ENCODE measurements around the gene NELFB. TPM values are rescaled to one million over a fixed set of nuclear protein-coding genes. Genes with fewer than 3 reads are reported as not detected.

The NELFB gene
- total and polyA plus RNA-seq, 2 of the 4 experiments (the other 2 are of a cell fraction) = 36.9 to 66.0 TPM

DNA sequence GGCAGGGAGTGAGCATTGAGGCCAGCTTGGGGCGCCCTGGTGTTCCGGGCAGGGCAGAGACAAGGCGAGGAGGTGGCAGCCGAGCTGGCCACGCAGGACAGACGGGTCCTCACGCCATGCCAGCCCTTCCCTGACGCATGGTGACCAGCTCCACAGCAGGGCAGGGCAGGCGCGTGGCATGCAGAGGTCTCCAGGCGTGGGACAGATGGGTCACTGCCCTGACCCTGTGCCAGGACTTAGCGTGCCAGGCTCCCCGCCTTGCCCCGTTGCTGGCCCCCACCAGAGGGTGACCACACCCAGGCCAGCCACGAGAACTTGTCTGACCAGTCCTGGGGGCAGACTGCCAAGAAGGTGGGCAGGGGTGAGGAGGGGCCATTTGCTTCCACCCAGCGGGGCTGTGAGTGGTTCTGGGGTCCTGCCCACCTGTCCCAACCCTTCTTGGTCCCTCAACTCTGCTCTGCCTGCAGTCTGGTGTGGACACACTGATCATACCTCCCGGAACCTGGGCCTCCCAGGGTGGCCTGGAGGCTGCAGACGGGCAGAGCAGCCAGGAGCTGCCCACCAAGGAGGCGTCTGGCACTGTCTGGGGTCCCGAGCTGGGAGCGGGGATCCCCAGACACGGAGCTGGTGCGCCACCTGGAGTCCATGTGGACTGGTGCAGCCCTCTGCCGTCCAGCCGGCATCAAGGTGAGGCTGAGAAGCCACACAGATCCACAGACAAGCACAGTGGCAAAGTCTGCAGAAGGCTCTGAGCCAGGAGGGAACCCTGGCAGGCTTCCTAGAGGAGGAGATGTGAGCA lies 27.9 kb upstream of the NELFB start, which contains the start of gene RNF224:
TSS of gene RNF224 (plus strand) at position 449 of the 799 bp plus-strand sequence. CDS start 834 bp downstream, outside the sequence.
- H3K9me1 ChIP-seq (ENCODE audit: insufficient read depth, low read length) = no peaks in the 10 kb centered on the region
- H3K56ac ChIP-seq (ENCODE audit: extremely low read depth, insufficient read depth, low read length) = no peak within 1 kb of the TSS
- intact Hi-C loops (cut with micrococcal nuclease) (loop anchor here (1.0 to 2.0 kb wide), 2 partner anchors 109 to 180 kb away; partner anchors contain the start of gene NPDC1), in situ Hi-C loops (cut with MboI; ENCODE audit: low sequenced_read_pairs) (loop anchor here (5.0 kb wide), 1 partner anchor 105 kb away; no protein-coding TSS in a partner anchor), dilution Hi-C loops (cut with HindIII; ENCODE audit: low sequenced_read_pairs, unreplicated experiment) (no loop called here)
- H3K23ac ChIP-seq (ENCODE audit: low read depth, low read length) = no peak within 1 kb of the TSS
- ATAC-seq (ENCODE audit: low read depth) (peak; percentile 56), DNase-seq (peak; percentile 65)
- H3K36me3 ChIP-seq (ENCODE audit: control insufficient read depth, insufficient read depth, low read length) = no peaks in the 10 kb centered on the region
- H3K4me1 ChIP-seq (ENCODE audit: control insufficient read depth, insufficient read depth, low read length) = peaks cover 12% of the 10 kb centered on the region
- H3K9me3 ChIP-seq (ENCODE audit: control insufficient read depth, insufficient read depth, low read length) = no peaks in the 10 kb centered on the region
- no peak within 1 kb of the TSS for H3K9ac ChIP-seq (ENCODE audit: low read depth, low read length)
- peak within 1 kb of the TSS; percentile 33; the same call in 1 of the 2 replicates for H2AK5ac ChIP-seq (ENCODE audit: low read depth, low read length)
- CTCF ChIA-PET = interaction anchor here (1.1 to 1.2 kb wide), 2 partner anchors 9 to 32 kb away, joined by 3 to 6 read pairs; no protein-coding TSS in a partner anchor
- no TSS peak for BruUV-seq (replicated peaks)
- H3K18ac ChIP-seq (ENCODE audit: low read depth, low read length) = no peak within 1 kb of the TSS
- H2BK20ac ChIP-seq (ENCODE audit: low read depth, low read length) = no peak within 1 kb of the TSS
- H3K79me1 ChIP-seq (ENCODE audit: low read depth in 1 of 2, low read length in 2 of 2) = no peaks in the 10 kb centered on the region
- TF ChIP-seq FOS (IDR thresholded peaks at IDR 0.05; ENCODE audit: low read depth, low read length) = no peak
- no peak for TF ChIP-seq CHD1 (IDR thresholded peaks at IDR 0.05; ENCODE audit: low read depth, low read length)
- TF ChIP-seq MAFK (IDR thresholded peaks at IDR 0.05; ENCODE audit: low read depth, low read length) = no peak
- TF ChIP-seq, protein P1, sequence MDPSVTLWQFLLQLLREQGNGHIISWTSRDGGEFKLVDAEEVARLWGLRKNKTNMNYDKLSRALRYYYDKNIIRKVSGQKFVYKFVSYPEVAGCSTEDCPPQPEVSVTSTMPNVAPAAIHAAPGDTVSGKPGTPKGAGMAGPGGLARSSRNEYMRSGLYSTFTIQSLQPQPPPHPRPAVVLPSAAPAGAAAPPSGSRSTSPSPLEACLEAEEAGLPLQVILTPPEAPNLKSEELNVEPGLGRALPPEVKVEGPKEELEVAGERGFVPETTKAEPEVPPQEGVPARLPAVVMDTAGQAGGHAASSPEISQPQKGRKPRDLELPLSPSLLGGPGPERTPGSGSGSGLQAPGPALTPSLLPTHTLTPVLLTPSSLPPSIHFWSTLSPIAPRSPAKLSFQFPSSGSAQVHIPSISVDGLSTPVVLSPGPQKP (IDR thresholded peaks at IDR 0.05; ENCODE audit: borderline replicate concordance, low read depth, low read length) = no peak
- peak; percentile 78 for TF ChIP-seq SMC3 (IDR thresholded peaks at IDR 0.05; ENCODE audit: low read depth, low read length)
- TF ChIP-seq, protein P2, sequence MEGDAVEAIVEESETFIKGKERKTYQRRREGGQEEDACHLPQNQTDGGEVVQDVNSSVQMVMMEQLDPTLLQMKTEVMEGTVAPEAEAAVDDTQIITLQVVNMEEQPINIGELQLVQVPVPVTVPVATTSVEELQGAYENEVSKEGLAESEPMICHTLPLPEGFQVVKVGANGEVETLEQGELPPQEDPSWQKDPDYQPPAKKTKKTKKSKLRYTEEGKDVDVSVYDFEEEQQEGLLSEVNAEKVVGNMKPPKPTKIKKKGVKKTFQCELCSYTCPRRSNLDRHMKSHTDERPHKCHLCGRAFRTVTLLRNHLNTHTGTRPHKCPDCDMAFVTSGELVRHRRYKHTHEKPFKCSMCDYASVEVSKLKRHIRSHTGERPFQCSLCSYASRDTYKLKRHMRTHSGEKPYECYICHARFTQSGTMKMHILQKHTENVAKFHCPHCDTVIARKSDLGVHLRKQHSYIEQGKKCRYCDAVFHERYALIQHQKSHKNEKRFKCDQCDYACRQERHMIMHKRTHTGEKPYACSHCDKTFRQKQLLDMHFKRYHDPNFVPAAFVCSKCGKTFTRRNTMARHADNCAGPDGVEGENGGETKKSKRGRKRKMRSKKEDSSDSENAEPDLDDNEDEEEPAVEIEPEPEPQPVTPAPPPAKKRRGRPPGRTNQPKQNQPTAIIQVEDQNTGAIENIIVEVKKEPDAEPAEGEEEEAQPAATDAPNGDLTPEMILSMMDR (conservative IDR thresholded peaks at IDR 0.05; ENCODE audit: low read depth, low read length) = peak; percentile 92
- TF ChIP-seq MAZ (IDR thresholded peaks at IDR 0.05; ENCODE audit: borderline replicate concordance, low read depth, low read length) = 0 out of 2 replicates have a peak, but pooled peaks have one; percentile 29
- TF ChIP-seq, protein P3, sequence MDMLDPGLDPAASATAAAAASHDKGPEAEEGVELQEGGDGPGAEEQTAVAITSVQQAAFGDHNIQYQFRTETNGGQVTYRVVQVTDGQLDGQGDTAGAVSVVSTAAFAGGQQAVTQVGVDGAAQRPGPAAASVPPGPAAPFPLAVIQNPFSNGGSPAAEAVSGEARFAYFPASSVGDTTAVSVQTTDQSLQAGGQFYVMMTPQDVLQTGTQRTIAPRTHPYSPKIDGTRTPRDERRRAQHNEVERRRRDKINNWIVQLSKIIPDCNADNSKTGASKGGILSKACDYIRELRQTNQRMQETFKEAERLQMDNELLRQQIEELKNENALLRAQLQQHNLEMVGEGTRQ (IDR thresholded peaks at IDR 0.05; ENCODE audit: low read depth, low read length) = no peak
- TF ChIP-seq CEBPB (IDR thresholded peaks at IDR 0.05; ENCODE audit: low read depth, low read length) = no peak
- peak; percentile 89 for TF ChIP-seq RAD21 (IDR thresholded peaks at IDR 0.05; ENCODE audit: low read length)
- TF ChIP-seq POLR2A (IDR thresholded peaks at IDR 0.05; ENCODE audit: low read depth, low read length) = peak; percentile 37; the same call in 1 of the 2 replicates
- H2AK9ac ChIP-seq (replicated peaks; ENCODE audit: low read depth, low read length, poor library complexity) = peak within 1 kb of the TSS; percentile 82
- no peak within 1 kb of the TSS for H4K5ac ChIP-seq (ENCODE audit: low read depth, low read length)
- no peak within 1 kb of the TSS for H2BK5ac ChIP-seq (ENCODE audit: low read depth, low read length, poor library complexity, severe bottlenecking)
- no peak within 1 kb of the TSS for H2BK120ac ChIP-seq (ENCODE audit: low read depth, low read length)
- H2AFZ ChIP-seq (replicated peaks; ENCODE audit: low read length, poor library complexity) = peak within 1 kb of the TSS; percentile 85
- H3K4me2 ChIP-seq (ENCODE audit: low read depth, low read length) = no peak within 1 kb of the TSS
- H4K20me1 ChIP-seq (ENCODE audit: insufficient read depth, low read length) = no peaks in the 10 kb centered on the region
- no peak within 1 kb of the TSS for H2BK15ac ChIP-seq (ENCODE audit: low read depth, low read length)
- H4K8ac ChIP-seq (ENCODE audit: low read depth in 2 of 2, low read length in 2 of 2) = 0 out of 4 replicates have a peak within 1 kb of the TSS, but pooled peaks of 1 of the 2 experiments have one; percentile 27
- no peak within 1 kb of the TSS for H3K4ac ChIP-seq (ENCODE audit: low read depth, low read length)
- peaks cover 1% of the 10 kb centered on the region; the same call in 1 of the 2 replicates for H3K27me3 ChIP-seq (ENCODE audit: control insufficient read depth, insufficient read depth, low read length)
- no peak within 1 kb of the TSS for H3K4me3 ChIP-seq (ENCODE audit: insufficient read depth, low read depth, low read length)
- 52% methylated on average over 13 of the region's 25 CpGs; no CpG with 5 or more reads in 1 of the 2 experiments for WGBS, 2 experiments (ENCODE audit: extremely low coverage in 2 of 2, insufficient read length in 1 of 2)
- H4K91ac ChIP-seq (ENCODE audit: insufficient read depth, low read depth, low read length) = no peak within 1 kb of the TSS
- no peak within 1 kb of the TSS for H3K27ac ChIP-seq (ENCODE audit: insufficient read depth, low read length)
- POLR2A ChIA-PET (ENCODE audit: unreplicated experiment) = no interaction called here
- no peak within 1 kb of the TSS for H3K14ac ChIP-seq (replicated peaks; ENCODE audit: low read depth, low read length)

Data from IMR-90 (cell line).